SK-N-SH (cell line): ENCODE results near the gene SLC12A3. TPM values are rescaled to one million over a fixed set of nuclear protein-coding genes. Genes with fewer than 3 reads are reported as not detected.

ENCODE experiments used
- CTCF ChIA-PET: fragments of 300-600, 350-600 bp; formaldehyde crosslinking; extraction: SDS; loops from one replicate; lab custom pipeline; 2021; lab: Yijun Ruan, JAX
- POLR2A ChIA-PET: fragments of 350-600 bp; sonication (Branson Sonifier 250); formaldehyde crosslinking; extraction: SDS; loops from one replicate; lab custom pipeline; 2020; ENCODE audit warnings: antibody characterized with exemption, inconsistent platforms; lab: Yijun Ruan, JAX
- DNase-seq: peaks from one replicate; pipeline ENCODE4 v3.0.0; 2012
- H2AFZ ChIP-seq: fragments of 200-600 bp; sonication (generic); 2 replicates; pipeline ENCODE4 v1.8.1; 2016; ENCODE audit warnings: antibody characterized with exemption, mild to moderate bottlenecking, low read depth
- H3F3A ChIP-seq: fragments of 200-600 bp; sonication (generic); replicated peaks from 2 replicates; pipeline ENCODE3; 2016; ENCODE audit warnings: antibody characterized with exemption, mild to moderate bottlenecking; ENCODE audit not compliant: insufficient read depth
- H3K27ac ChIP-seq, 2 experiments: fragments of 200-500 bp in 1 of 2; fragments of 200-600 bp in 1 of 2; sonication (Bioruptor generic) in 1 of 2; sonication (generic), shearing (Covaris generic) in 1 of 2; 2 replicates each; pipeline versions ENCODE4 v1.5.1 to v1.6.1; 2014 to 2016; ENCODE audit warnings: low read depth in 2 of 2, inconsistent platforms in 1 of 2, low read length in 1 of 2, mild to moderate bottlenecking in 1 of 2, mixed read lengths in 1 of 2
- H3K27me3 ChIP-seq: fragments of 200-600 bp; sonication (generic), shearing (Covaris generic); 2 replicates; pipeline ENCODE4 v1.6.1; 2016; ENCODE audit warnings: mixed run types; ENCODE audit not compliant: insufficient read depth
- H3K36me3 ChIP-seq, 2 experiments: fragments of 200-500 bp in 1 of 2; fragments of 200-600 bp in 1 of 2; sonication (Bioruptor generic) in 1 of 2; sonication (generic) in 1 of 2; replicated peaks in 1 of 2; 2 replicates each; pipeline versions ENCODE3 to v1.5.1; 2014 to 2016; ENCODE audit warnings: low read length in 1 of 2, mild to moderate bottlenecking in 1 of 2; ENCODE audit not compliant: insufficient read depth in 2 of 2, control insufficient read depth in 1 of 2
- H3K4me1 ChIP-seq, 2 experiments: fragments of 200-500 bp in 1 of 2; fragments of 200-600 bp in 1 of 2; sonication (Bioruptor generic) in 1 of 2; sonication (generic), shearing (Covaris generic) in 1 of 2; 2 replicates each; pipeline versions ENCODE4 v1.5.1 to v1.6.1; 2014 to 2016; ENCODE audit warnings: low read depth in 1 of 2, low read length in 1 of 2, mixed run types in 1 of 2; ENCODE audit not compliant: insufficient read depth in 2 of 2, control insufficient read depth in 1 of 2
- H3K4me2 ChIP-seq: fragments of 200-600 bp; sonication (generic), shearing (Covaris generic); 2 replicates; pipeline ENCODE4 v1.6.1; 2017; ENCODE audit warnings: mixed run types
- H3K4me3 ChIP-seq, 2 experiments: fragments of 200-500 bp in 1 of 2; fragments of 200-600 bp in 1 of 2; sonication (Bioruptor generic) in 1 of 2; sonication (generic), shearing (Covaris generic) in 1 of 2; 2 replicates each; pipeline versions ENCODE4 v1.5.1 to v1.8.1; 2014 to 2016; ENCODE audit warnings: low read depth in 2 of 2, inconsistent platforms in 1 of 2, low read length in 1 of 2, mild to moderate bottlenecking in 1 of 2, mixed read lengths in 1 of 2, moderate library complexity in 1 of 2
- H3K79me2 ChIP-seq: fragments of 200-600 bp; sonication (generic); 2 replicates; pipeline ENCODE4 v1.8.1; 2017; ENCODE audit warnings: mild to moderate bottlenecking; ENCODE audit not compliant: insufficient read depth
- H3K9ac ChIP-seq: fragments of 200-600 bp; sonication (generic); 2 replicates; pipeline ENCODE4 v1.6.1; 2017; ENCODE audit warnings: mixed run types
- H3K9me2 ChIP-seq: fragments of 200-600 bp; sonication (generic); 2 replicates; pipeline ENCODE4 v1.6.1; 2017; ENCODE audit warnings: mixed run types
- H3K9me3 ChIP-seq: fragments of 200-600 bp; sonication (generic); 2 replicates; pipeline ENCODE4 v1.6.1; 2017; ENCODE audit warnings: mixed run types, mild to moderate bottlenecking, moderate library complexity
- H4K20me1 ChIP-seq: fragments of 200-600 bp; sonication (generic); 2 replicates; pipeline ENCODE4 v1.6.1; 2017; ENCODE audit warnings: mild to moderate bottlenecking, mixed run types; ENCODE audit not compliant: insufficient read depth
- CTCF ChIP-seq: fragments of 200-600 bp; sonication (generic); IDR thresholded peaks from 2 replicates; pipeline ENCODE4 v1.6.1; 2017; ENCODE audit warnings: antibody characterized with exemption, mild to moderate bottlenecking, moderate library complexity
- FOSL2 ChIP-seq: IDR thresholded peaks from 2 replicates; pipeline ENCODE4 v1.4.0; 2012; ENCODE audit warnings: low read depth, mild to moderate bottlenecking, moderate library complexity, borderline replicate concordance
- FOXM1 ChIP-seq: IDR thresholded peaks from 2 replicates; pipeline ENCODE4 v1.4.0; 2012; ENCODE audit warnings: low read depth, mild to moderate bottlenecking
- GATA2 ChIP-seq: sonication (generic); formaldehyde crosslinking; IDR thresholded peaks from 2 replicates; pipeline ENCODE4 v1.5.0; 2020; ENCODE audit warnings: mild to moderate bottlenecking, missing genetic modification reagents
- IRF3 ChIP-seq: fragments of 150-350 bp; IDR thresholded peaks from 2 replicates; pipeline ENCODE4 v1.6.1; 2016; ENCODE audit warnings: mild to moderate bottlenecking, low read depth, low read length
- MAX ChIP-seq: IDR thresholded peaks from 2 replicates; pipeline ENCODE4 v1.4.0; 2012; ENCODE audit warnings: low read depth
- RAD21 ChIP-seq: IDR thresholded peaks from 2 replicates; pipeline ENCODE4 v1.6.1; 2012; ENCODE audit warnings: mild to moderate bottlenecking, low read length
- RCOR1 ChIP-seq: fragments of 150-350 bp; IDR thresholded peaks from 2 replicates; pipeline ENCODE4 v1.6.1; 2017; ENCODE audit warnings: antibody characterized with exemption, low read length
- REST ChIP-seq: IDR thresholded peaks from 2 replicates; pipeline ENCODE4 v1.6.1; 2012; ENCODE audit warnings: mild to moderate bottlenecking, low read depth, low read length, moderate library complexity
- RFX5 ChIP-seq: IDR thresholded peaks from 2 replicates; pipeline ENCODE4 v1.6.1; 2012; ENCODE audit warnings: mild to moderate bottlenecking, improper control_type of control experiment, low read length
- RXRA ChIP-seq: IDR thresholded peaks from 2 replicates; pipeline ENCODE4 v1.4.0; 2012; ENCODE audit warnings: low read depth, mild to moderate bottlenecking, borderline replicate concordance
- SIN3A ChIP-seq: IDR thresholded peaks from 2 replicates; pipeline ENCODE4 v1.6.1; 2012; ENCODE audit warnings: low read depth, mild to moderate bottlenecking, low read length, moderate library complexity, borderline replicate concordance
- YY1 ChIP-seq: IDR thresholded peaks from 2 replicates; pipeline ENCODE4 v1.4.0; 2012; ENCODE audit warnings: low read depth, mild to moderate bottlenecking
- ZBTB33 ChIP-seq: IDR thresholded peaks from 2 replicates; pipeline ENCODE4 v1.4.0; 2012; ENCODE audit warnings: low read depth, borderline replicate concordance
- WGBS: methylation state at CpG from one replicate; pipeline ENCODE4 v1.1.6; 2017; ENCODE audit warnings: low lambda C conversion rate; 5-methylcytosine and 5-hydroxymethylcytosine counted together
- polyA plus RNA-seq, 3 experiments: library from polyadenylated mRNA; depleted of rRNA; stranded (reverse); fragments of >200 nt; gene quantifications; 2 replicates each; pipeline ENCODE4 v1.2.3, GENCODE V29; 2012

The SLC12A3 gene
- polyA plus RNA-seq, 1 of the 3 experiments (the other 2 are of a cell fraction) = not detected

GRCh38 chr16:56894331-56894917 is 29.4 kb downstream of the SLC12A3 start:
- CTCF ChIA-PET = no interaction called here
- no peak for DNase-seq
- no peaks in the 10 kb centered on the region for H3K9me2 ChIP-seq

More at GRCh38 chr16:56894331-56894917, 29.4 kb downstream of the SLC12A3 start:
- WGBS = 88% methylated on average over 12 of the region's 12 CpGs
- Histone ChIP-seq H3K9ac (no peak overlapping the region), H3K36me3 (no peaks in the 10 kb centered on the region), H3F3A (no peaks in the 10 kb centered on the region), H3K79me2 (no peaks in the 10 kb centered on the region), H2AFZ (no peak overlapping the region), H3K27me3 (no peaks in the 10 kb centered on the region), H4K20me1 (no peaks in the 10 kb centered on the region), H3K27ac (no peak overlapping the region), H3K4me2 (no peak overlapping the region), H3K4me3 (no peak overlapping the region), H3K4me1 (no peaks in the 10 kb centered on the region), H3K9me3 (no peaks in the 10 kb centered on the region)
- POLR2A ChIA-PET = no interaction called here
- TF ChIP-seq FOSL2 (no peak), IRF3 (no peak), RXRA (no peak), YY1 (no peak), ZBTB33 (no peak), GATA2 (CRISPR knock-in tag) (no peak), RCOR1 (no peak), RFX5 (no peak), SIN3A (no peak), FOXM1 (no peak), MAX (no peak), CTCF (no peak), RAD21 (no peak), REST (no peak)
